ENCODE results near the gene SYT17.

SYT17 gene

DNA sequence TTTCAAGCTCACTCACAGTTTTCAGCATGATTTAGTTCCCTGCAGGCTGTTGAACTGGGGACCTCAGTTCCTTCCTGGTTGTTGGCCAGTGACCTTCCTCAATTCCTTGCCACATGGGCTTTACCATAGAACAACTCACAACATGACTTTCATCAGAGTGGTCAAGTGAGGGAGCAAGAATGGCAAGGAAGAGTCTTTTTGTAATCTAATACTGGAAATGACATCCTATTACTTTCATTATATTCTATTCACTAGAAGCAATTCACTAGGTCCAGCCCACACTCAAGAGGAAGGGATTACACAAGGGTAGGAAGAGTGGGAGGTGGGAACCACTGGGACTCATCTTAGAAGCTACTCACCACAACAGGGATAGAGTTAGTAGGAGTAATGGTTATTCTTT, 57.6 kb downstream of the SYT17 start:
- DNase-seq (ENCODE audit: low read depth), result no peak
- no peak overlapping the region for H3K4me3 ChIP-seq (ENCODE audit: low read depth, low read length)
- TF ChIP-seq, protein P1, sequence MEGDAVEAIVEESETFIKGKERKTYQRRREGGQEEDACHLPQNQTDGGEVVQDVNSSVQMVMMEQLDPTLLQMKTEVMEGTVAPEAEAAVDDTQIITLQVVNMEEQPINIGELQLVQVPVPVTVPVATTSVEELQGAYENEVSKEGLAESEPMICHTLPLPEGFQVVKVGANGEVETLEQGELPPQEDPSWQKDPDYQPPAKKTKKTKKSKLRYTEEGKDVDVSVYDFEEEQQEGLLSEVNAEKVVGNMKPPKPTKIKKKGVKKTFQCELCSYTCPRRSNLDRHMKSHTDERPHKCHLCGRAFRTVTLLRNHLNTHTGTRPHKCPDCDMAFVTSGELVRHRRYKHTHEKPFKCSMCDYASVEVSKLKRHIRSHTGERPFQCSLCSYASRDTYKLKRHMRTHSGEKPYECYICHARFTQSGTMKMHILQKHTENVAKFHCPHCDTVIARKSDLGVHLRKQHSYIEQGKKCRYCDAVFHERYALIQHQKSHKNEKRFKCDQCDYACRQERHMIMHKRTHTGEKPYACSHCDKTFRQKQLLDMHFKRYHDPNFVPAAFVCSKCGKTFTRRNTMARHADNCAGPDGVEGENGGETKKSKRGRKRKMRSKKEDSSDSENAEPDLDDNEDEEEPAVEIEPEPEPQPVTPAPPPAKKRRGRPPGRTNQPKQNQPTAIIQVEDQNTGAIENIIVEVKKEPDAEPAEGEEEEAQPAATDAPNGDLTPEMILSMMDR (conservative IDR thresholded peaks at IDR 0.05; ENCODE audit: low read depth, low read length), result no peak

DNA sequence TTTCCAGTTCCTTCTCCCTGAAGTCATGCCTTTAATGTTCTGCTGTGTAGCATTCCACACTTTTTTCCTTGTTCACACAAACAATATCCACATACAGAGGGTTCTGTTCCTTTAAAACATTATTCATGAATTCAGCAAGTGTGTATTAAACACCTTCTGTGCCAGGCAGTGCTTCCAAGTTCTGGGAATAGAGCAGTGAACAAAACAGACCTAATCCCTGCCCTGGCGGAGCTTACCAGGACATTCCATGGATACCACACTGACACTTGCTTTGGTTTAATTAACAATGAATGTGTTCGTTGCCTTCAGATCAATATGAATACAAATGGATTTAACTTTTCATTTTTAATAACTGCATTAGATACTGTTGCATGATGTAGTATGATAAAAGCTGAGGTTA, 59.6 kb downstream of the SYT17 start:
- H3K4me3 ChIP-seq (ENCODE audit: low read depth, low read length), result no peak overlapping the region
- TF ChIP-seq, protein P1 (conservative IDR thresholded peaks at IDR 0.05; ENCODE audit: low read depth, low read length), result no peak
- DNase-seq (ENCODE audit: low read depth), result no peak

DNA sequence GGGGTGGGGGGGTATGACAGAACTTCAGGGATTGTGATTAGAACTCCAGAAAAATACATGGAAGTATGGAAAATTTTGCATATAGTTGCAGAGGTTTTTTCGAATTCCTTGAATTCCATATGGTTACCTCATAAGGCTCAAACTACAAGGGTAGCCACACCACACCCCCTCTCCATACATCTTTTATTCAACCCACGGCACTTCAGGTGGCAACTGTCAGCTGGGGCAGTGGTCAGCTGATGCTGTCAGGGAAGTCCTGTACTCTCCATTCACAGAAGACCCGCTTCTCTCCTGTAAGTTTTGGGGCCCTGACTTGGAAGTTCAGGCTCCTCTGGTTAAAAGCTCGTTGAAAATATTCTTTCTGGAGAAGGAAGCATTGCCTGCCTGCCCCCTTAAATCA, 60.0 kb downstream of the SYT17 start:
- TF ChIP-seq, protein P1 (conservative IDR thresholded peaks at IDR 0.05; ENCODE audit: low read depth, low read length), result no peak
- peak; percentile 2 for DNase-seq (ENCODE audit: low read depth)
- no peak overlapping the region for H3K4me3 ChIP-seq (ENCODE audit: low read depth, low read length)

DNA sequence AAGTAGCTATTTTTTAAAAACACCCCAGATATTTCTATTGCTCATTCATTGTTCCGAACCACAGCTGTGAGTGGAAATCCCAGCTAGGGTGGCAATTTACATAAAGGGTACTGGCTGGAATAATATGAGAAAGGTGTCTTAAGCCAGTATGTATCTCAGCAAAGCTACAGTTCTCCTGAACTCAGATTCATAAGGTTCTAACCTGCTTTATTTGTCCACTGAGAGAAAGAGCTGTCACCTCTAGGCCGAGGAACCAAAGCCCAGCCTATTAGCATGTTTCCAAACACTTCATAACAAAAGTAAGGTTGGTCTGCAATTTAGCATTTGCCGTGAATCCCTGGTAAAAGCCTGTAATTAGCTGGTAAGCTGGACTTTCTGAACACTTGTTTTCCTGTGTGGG, 60.5 kb downstream of the SYT17 start:
- no peak for DNase-seq (ENCODE audit: low read depth)
- TF ChIP-seq, protein P1 (conservative IDR thresholded peaks at IDR 0.05; ENCODE audit: low read depth, low read length), result no peak
- H3K4me3 ChIP-seq (ENCODE audit: low read depth, low read length), result no peak overlapping the region

DNA sequence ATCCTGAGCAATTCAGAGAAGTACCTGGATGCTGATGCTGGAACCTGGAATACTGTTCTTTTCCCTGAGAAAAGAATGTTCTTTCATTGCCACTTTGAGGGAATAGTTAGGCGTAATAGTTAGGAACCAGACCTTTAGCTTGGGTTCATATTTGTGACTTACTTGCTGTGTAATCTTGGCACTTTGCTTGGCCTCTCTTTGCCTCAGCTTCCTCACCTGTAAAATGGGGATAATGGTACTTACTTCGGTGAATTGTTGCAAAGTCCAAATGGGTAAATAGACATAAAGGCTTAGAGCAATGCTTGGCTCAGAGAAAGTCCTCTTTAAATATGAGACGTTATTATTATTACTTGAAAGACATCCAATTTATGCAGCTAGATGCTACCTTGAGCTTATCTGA, 62.5 kb downstream of the SYT17 start:
- TF ChIP-seq, protein P1 (conservative IDR thresholded peaks at IDR 0.05; ENCODE audit: low read depth, low read length), result no peak
- DNase-seq (ENCODE audit: low read depth), result no peak

DNA sequence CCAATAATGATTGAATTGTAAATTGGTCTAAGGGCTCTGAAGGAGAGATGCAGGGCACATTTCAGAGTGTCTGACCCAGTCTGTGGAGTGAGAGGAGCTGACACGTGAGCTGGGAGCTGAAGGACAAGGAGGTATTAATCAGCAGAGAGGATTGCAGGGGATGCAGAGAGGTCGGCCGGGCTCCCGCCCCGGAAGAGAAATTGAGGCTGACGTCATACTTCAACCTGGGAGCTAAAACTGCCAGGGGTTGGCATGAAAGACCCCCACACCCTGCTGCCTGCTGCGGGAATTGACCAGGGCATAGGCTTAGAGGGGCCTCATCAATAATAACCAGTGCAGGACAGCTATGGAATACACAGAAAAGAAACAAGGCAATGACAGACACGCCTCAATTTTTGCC, 63.8 kb downstream of the SYT17 start:
- no peak overlapping the region for H3K4me3 ChIP-seq (ENCODE audit: low read depth, low read length)
- DNase-seq (ENCODE audit: low read depth), result no peak
- TF ChIP-seq, protein P1 (conservative IDR thresholded peaks at IDR 0.05; ENCODE audit: low read depth, low read length), result no peak

More for the DNA sequence above, 62.5 kb downstream of the SYT17 start:
- no peak overlapping the region for H3K4me3 ChIP-seq (ENCODE audit: low read depth, low read length)

DNA sequence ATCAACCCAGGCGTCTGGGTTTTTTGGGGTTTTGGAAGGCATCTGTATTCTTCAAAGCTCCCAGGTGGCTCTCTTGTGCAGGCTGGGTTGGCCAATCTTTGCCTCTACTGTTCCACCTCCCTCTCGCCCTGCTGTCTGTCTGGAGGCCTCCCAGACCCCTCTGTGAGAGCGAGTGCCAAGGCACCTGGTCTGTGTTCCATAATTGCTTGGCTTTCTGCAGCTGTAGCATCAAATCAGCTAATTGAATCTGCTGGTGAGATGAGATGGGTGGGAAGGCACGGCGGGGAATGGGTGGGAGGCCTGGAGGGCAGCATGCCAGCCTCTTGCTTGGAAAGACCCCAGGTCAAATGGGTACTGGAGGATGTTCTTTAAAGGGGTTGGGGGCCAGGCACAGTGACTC, 64.9 kb downstream of the SYT17 start:
- TF ChIP-seq, protein P1 (conservative IDR thresholded peaks at IDR 0.05; ENCODE audit: low read depth, low read length), result no peak
- H3K4me3 ChIP-seq (ENCODE audit: low read depth, low read length), result no peak overlapping the region
- DNase-seq (ENCODE audit: low read depth), result no peak

Data from choroid plexus epithelial cell (primary cell).